ENCODE data around the gene SEMA3G.
A peak's percentile ranks its signal among the peaks of the same experiment; 100 is the strongest.

SEMA3G gene

GRCh38 chr3:52429031-52429430 lies 15.9 kb downstream of the SEMA3G start:
- Histone ChIP-seq H4K20me1 (ENCODE audit: insufficient read depth, low read length, poor library complexity, severe bottlenecking) (no peaks in the 10 kb centered on the region), H3K9me3 (ENCODE audit: insufficient read depth, low read depth, low read length) (no peaks in the 10 kb centered on the region), H3K79me2 (ENCODE audit: insufficient read depth, low read length) (no peaks in the 10 kb centered on the region), H2AFZ (ENCODE audit: low read length) (no peak overlapping the region), H3K9ac (ENCODE audit: low read depth, low read length, poor library complexity, severe bottlenecking) (no peak overlapping the region), H3K4me3 (ENCODE audit: low read length, poor library complexity, severe bottlenecking) (no peak overlapping the region), H3F3A (ENCODE audit: low read depth) (no peaks in the 10 kb centered on the region), H3K36me3 (ENCODE audit: insufficient read depth, low read length) (no peaks in the 10 kb centered on the region), H3K27me3 (ENCODE audit: insufficient read depth, low read length, poor library complexity, severe bottlenecking) (no peaks in the 10 kb centered on the region), H3K4me1 (ENCODE audit: insufficient read depth, low read length, poor library complexity, severe bottlenecking) (no peaks in the 10 kb centered on the region), H3K4me2 (ENCODE audit: low read depth, low read length, poor library complexity, severe bottlenecking) (no peak overlapping the region), H3K9me2 (replicated peaks; ENCODE audit: low read depth, low read length) (no peaks in the 10 kb centered on the region)
- no peak for TF ChIP-seq EZH2phosphoT487 (IDR thresholded peaks at IDR 0.05; ENCODE audit: borderline replicate concordance)

- 0 out of 2 replicates have a peak overlapping the region, but pooled peaks have one; percentile 53 for H2AFZ ChIP-seq (ENCODE audit: low read length)
- no peak overlapping the region for H3K4me2 ChIP-seq (ENCODE audit: low read depth, low read length, poor library complexity, severe bottlenecking)
- no peaks in the 10 kb centered on the region for H3K36me3 ChIP-seq (ENCODE audit: insufficient read depth, low read length)
- H3K4me3 ChIP-seq (ENCODE audit: low read length, poor library complexity, severe bottlenecking): no peak overlapping the region
- no peaks in the 10 kb centered on the region for H3K9me3 ChIP-seq (ENCODE audit: insufficient read depth, low read depth, low read length)
- no peaks in the 10 kb centered on the region for H3K79me2 ChIP-seq (ENCODE audit: insufficient read depth, low read length)
- H3K27me3 ChIP-seq (ENCODE audit: insufficient read depth, low read length, poor library complexity, severe bottlenecking): no peaks in the 10 kb centered on the region
- no peak overlapping the region for H3K9ac ChIP-seq (ENCODE audit: low read depth, low read length, poor library complexity, severe bottlenecking)
- no peaks in the 10 kb centered on the region for H4K20me1 ChIP-seq (ENCODE audit: insufficient read depth, low read length, poor library complexity, severe bottlenecking)
- H3K4me1 ChIP-seq (ENCODE audit: insufficient read depth, low read length, poor library complexity, severe bottlenecking): no peaks in the 10 kb centered on the region
- no peaks in the 10 kb centered on the region for H3F3A ChIP-seq (ENCODE audit: low read depth)
- TF ChIP-seq CTCF (conservative IDR thresholded peaks at IDR 0.05; ENCODE audit: low read length) (peak; percentile 91), EZH2phosphoT487 (IDR thresholded peaks at IDR 0.05; ENCODE audit: borderline replicate concordance) (no peak)
- no peaks in the 10 kb centered on the region for H3K9me2 ChIP-seq (replicated peaks; ENCODE audit: low read depth, low read length)
Observed at GRCh38 chr3:52428151-52429005, 16.5 kb downstream of the SEMA3G start.

- Histone ChIP-seq H2AFZ (ENCODE audit: low read length) (no peak overlapping the region), H3K9me3 (ENCODE audit: insufficient read depth, low read depth, low read length) (no peaks in the 10 kb centered on the region), H3K36me3 (ENCODE audit: insufficient read depth, low read length) (no peaks in the 10 kb centered on the region), H3K27me3 (ENCODE audit: insufficient read depth, low read length, poor library complexity, severe bottlenecking) (no peaks in the 10 kb centered on the region), H3K79me2 (ENCODE audit: insufficient read depth, low read length) (no peaks in the 10 kb centered on the region), H3K9ac (ENCODE audit: low read depth, low read length, poor library complexity, severe bottlenecking) (no peak overlapping the region), H3K4me3 (ENCODE audit: low read length, poor library complexity, severe bottlenecking) (no peak overlapping the region), H3F3A (ENCODE audit: low read depth) (no peaks in the 10 kb centered on the region), H4K20me1 (ENCODE audit: insufficient read depth, low read length, poor library complexity, severe bottlenecking) (no peaks in the 10 kb centered on the region), H3K4me1 (ENCODE audit: insufficient read depth, low read length, poor library complexity, severe bottlenecking) (no peaks in the 10 kb centered on the region), H3K9me2 (replicated peaks; ENCODE audit: low read depth, low read length) (no peaks in the 10 kb centered on the region), H3K4me2 (ENCODE audit: low read depth, low read length, poor library complexity, severe bottlenecking) (no peak overlapping the region)
- no peak for TF ChIP-seq CTCF (conservative IDR thresholded peaks at IDR 0.05; ENCODE audit: low read length)
- TF ChIP-seq EZH2phosphoT487 (IDR thresholded peaks at IDR 0.05; ENCODE audit: borderline replicate concordance): no peak
Observed at GRCh38 chr3:52423173-52423572, 21.7 kb downstream of the SEMA3G start.

Data from Loucy (cell line).